WI38 (cell line): Measurements from ENCODE around the gene COL28A1.

ENCODE experiments used
- H3K4me3 ChIP-seq: 2 replicates; pipeline ENCODE4 v1.5.1; 2011; ENCODE audit warnings: low read depth, mild to moderate bottlenecking, control low read depth, low read length
- TF ChIP-seq, protein P1 (sequence below): IDR thresholded peaks from 2 replicates; pipeline ENCODE4 v1.5.1; 2012; ENCODE audit warnings: low read depth, mild to moderate bottlenecking, control low read depth, low read length

COL28A1 gene

DNA sequence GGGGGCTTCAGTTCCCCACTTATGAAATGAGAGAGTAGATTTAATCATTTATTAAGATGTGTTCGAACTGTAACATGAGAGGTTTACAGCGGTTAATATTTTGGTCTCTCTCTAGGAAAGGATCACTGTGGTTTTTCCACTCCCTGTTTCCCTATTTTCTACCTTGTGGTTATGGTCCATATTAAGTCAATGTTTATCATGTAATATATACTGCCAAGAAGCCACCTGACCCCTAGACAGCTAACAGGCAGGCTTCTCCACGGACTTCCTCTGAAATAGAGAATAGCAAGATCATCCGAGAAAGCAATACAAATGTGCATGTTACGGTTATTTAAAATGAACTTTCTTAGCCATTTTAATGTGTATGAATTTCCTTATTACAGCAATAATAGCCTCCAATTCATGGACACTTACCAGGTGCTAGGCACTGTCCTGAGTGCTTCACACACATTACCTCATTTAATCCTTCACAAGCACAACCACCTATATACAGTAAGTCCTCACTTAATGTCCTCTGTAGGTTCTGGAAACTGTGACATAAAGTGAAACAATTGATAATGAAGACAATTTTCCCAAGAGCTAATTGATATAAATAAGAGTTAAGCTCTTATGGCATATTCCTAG lies 835 bp upstream of the COL28A1 start:
- TF ChIP-seq, protein P1, sequence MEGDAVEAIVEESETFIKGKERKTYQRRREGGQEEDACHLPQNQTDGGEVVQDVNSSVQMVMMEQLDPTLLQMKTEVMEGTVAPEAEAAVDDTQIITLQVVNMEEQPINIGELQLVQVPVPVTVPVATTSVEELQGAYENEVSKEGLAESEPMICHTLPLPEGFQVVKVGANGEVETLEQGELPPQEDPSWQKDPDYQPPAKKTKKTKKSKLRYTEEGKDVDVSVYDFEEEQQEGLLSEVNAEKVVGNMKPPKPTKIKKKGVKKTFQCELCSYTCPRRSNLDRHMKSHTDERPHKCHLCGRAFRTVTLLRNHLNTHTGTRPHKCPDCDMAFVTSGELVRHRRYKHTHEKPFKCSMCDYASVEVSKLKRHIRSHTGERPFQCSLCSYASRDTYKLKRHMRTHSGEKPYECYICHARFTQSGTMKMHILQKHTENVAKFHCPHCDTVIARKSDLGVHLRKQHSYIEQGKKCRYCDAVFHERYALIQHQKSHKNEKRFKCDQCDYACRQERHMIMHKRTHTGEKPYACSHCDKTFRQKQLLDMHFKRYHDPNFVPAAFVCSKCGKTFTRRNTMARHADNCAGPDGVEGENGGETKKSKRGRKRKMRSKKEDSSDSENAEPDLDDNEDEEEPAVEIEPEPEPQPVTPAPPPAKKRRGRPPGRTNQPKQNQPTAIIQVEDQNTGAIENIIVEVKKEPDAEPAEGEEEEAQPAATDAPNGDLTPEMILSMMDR, result no peak
- no peak overlapping the region for H3K4me3 ChIP-seq

DNA sequence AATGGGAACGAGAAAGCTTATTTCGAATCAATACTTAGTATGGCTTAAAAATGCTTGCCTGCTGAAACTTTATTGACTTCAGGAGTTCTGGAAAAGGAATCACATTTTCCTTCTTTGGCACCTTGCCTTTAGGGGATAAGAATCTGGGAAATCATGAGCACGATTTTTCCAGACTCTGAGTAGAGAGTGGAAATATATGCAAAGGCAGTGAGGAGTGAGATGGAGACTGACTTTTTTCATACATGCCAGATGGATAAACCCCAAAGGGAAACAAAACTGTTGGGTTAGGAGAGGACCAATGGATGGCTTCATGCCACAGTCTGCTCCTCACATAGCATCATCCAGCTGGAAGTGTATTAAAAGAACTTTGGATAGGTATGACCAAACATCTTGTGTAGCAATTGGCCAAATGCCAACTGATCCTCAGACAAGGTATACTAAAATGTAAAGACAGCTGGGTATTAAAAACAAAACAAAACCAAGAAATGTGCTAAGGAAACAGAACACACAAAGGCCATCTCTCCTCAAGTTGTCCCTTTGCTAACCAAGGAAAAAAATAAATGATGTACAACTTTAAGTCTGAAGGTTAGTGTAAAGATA lies 1.7 kb downstream of the COL28A1 start:
- no peak overlapping the region for H3K4me3 ChIP-seq
- TF ChIP-seq, protein P1, result no peak

DNA sequence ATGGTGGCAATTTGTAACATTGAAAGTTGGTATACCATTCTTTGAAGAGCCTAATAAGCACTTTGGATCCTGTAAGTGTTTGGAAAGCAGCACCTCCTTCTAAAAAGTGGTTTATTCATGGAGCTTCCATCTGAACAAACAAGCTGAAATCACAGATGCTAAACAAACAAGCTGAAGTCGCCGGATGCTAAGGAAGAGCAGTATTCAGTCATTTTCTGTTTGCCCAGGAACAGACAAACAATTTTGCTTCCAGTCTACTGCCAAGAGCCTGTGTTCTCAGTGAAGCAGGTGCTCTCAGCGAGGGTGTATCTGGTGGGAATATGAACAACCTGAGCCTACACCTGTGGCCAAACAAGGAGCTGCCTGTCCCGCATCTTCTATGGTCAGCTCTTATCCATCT lies 6.3 kb downstream of the COL28A1 start:
- no peak overlapping the region for H3K4me3 ChIP-seq
- TF ChIP-seq, protein P1, result no peak

DNA sequence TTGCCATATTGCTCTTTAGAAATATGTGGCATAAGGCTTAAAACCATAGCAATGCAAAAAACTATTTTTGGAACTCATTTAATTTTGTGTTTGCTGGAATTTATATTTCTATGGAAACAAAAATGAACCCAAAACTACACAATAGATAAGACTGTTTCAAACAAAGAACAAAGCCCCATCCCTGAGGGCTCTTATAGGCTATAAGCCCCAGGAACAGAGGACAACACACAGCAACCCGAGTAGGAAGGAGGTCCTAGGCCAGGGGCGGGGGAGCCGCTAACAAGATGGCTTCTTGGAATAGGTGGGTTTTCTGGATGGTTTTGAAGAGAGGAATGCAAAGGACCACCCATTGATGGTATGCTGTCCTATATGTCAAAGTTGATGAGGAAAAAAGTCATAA lies 8.6 kb downstream of the COL28A1 start:
- TF ChIP-seq, protein P1, result no peak
- H3K4me3 ChIP-seq, result no peak overlapping the region

DNA sequence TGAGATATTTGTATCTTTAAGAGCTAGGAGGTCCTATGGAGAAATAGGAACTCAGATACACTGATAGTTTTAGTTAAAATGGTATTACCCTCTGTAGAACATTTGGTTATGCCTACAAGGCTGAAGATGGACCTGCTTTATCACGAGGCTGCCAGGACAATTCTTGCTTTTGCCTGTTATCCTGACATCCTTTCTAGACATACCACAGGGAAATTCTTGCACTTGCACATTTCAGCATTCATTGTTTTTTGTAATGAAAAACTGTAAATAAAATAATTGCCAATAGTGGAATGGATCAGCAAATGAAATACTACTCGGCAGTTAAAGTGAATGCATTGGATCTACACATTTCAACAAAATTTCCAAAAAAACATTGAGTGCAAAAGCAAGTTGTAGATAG lies 9.7 kb downstream of the COL28A1 start:
- TF ChIP-seq, protein P1, result no peak
- H3K4me3 ChIP-seq, result no peak overlapping the region

DNA sequence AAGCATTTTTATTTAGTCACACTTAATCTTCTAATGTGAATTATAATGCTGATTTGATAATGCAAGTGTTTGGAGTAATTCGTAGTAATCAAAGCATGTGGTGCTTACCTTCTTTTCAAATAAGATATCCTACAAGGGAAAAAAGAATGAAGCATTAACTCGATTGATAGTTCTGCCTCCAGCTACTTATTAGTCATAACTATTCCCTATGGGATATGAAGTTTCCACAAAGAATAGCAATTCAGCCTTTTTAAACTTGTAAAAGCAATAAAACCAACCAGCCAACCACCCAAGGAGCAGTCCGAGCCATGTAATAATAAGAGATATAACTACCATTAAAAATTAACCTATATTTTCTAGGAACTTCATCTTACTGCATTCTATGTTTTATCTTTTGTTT lies 11.6 kb downstream of the COL28A1 start:
- no peak overlapping the region for H3K4me3 ChIP-seq

DNA sequence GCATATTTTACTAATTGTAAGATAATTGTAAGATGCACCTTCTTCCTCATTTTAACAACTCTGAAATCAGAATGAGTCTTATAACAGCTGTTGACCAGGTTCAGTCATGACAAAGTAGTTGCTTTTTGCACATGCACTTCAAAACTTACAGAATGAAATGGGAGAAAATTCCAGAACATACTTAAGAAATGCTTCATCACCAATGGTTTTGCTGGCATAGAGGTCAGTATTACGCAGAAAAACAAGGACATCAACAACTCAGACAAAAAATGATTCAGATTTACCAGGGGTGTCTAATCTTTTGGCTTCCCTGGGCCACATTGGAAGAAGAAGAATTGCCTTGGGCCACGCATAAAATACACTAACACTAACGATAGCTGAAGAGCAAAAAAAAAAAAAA lies 13.3 kb downstream of the COL28A1 start:
- H3K4me3 ChIP-seq, result no peak overlapping the region
- TF ChIP-seq, protein P1, result no peak

More for the DNA sequence above, 11.6 kb downstream of the COL28A1 start:
- TF ChIP-seq, protein P1, result no peak
